GM23338 (cell line): ENCODE data around the gene IQGAP2. TPM values are rescaled to one million over a fixed set of nuclear protein-coding genes. Genes with fewer than 3 reads are reported as not detected.

Experiments used
- ATAC-seq: fragments of 200-7000 bp; cut with Tn5 transposase; 3 replicates; pipeline ENCODE4 v1.9.1; 2020
- DNase-seq: peaks from one replicate; pipeline ENCODE4 v3.0.0-alpha.2; 2015; ENCODE audit warnings: low spot score
- H2AFZ ChIP-seq: fragments of 200-600 bp; sonication (generic); 2 replicates; pipeline ENCODE4 v1.8.0; 2016; ENCODE audit warnings: antibody characterized with exemption, mild to moderate bottlenecking, moderate library complexity
- H3F3A ChIP-seq: fragments of 200-600 bp; sonication (generic); replicated peaks from 2 replicates; pipeline ENCODE4 v1.8.0; 2017; ENCODE audit warnings: antibody characterized with exemption, mixed run types, low read depth
- H3K27ac ChIP-seq: fragments of 200-600 bp; sonication (generic); 2 replicates; pipeline ENCODE4 v1.6.1; 2016; ENCODE audit warnings: low read depth
- H3K27me3 ChIP-seq: fragments of 200-600 bp; sonication (generic); 2 replicates; pipeline ENCODE4 v1.8.0; 2016; ENCODE audit warnings: mild to moderate bottlenecking, mixed run types, moderate library complexity; ENCODE audit not compliant: insufficient read depth
- H3K36me3 ChIP-seq: fragments of 200-600 bp; sonication (generic); 2 replicates; pipeline ENCODE4 v1.8.0; 2016; ENCODE audit warnings: mild to moderate bottlenecking; ENCODE audit not compliant: insufficient read depth
- H3K4me1 ChIP-seq: fragments of 200-600 bp; sonication (generic); 2 replicates; pipeline ENCODE4 v1.8.0; 2016; ENCODE audit warnings: mild to moderate bottlenecking, moderate library complexity; ENCODE audit not compliant: insufficient read depth
- H3K4me2 ChIP-seq: fragments of 200-600 bp; sonication (generic); 2 replicates; pipeline ENCODE4 v1.7.1; 2017; ENCODE audit warnings: mixed run types
- H3K4me3 ChIP-seq: fragments of 200-600 bp; sonication (generic); 2 replicates; pipeline ENCODE4 v1.6.1; 2016; ENCODE audit warnings: mixed run types
- H3K79me2 ChIP-seq: fragments of 200-600 bp; sonication (generic); replicated peaks from 2 replicates; pipeline ENCODE4 v1.8.0; 2017; ENCODE audit warnings: mild to moderate bottlenecking; ENCODE audit not compliant: insufficient read depth
- H3K9me2 ChIP-seq: fragments of 200-600 bp; sonication (generic); 2 replicates; pipeline ENCODE4 v1.8.0; 2017; ENCODE audit not compliant: insufficient read depth
- H4K20me1 ChIP-seq: fragments of 200-600 bp; sonication (generic); replicated peaks from 2 replicates; pipeline ENCODE4 v1.8.0; 2017; ENCODE audit warnings: mild to moderate bottlenecking; ENCODE audit not compliant: insufficient read depth
- H3K27ac Mint-ChIP-seq: 2 replicates; pipeline ENCODE4 v1.8.0; 2020; ENCODE audit warnings: inconsistent platforms, mild to moderate bottlenecking, moderate library complexity, mixed read lengths
- H3K27me3 Mint-ChIP-seq: 3 replicates; pipeline ENCODE4 v1.8.0; 2022; ENCODE audit warnings: low read depth, mild to moderate bottlenecking, moderate library complexity, mixed read lengths, inconsistent platforms; ENCODE audit not compliant: insufficient read depth, poor library complexity
- H3K36me3 Mint-ChIP-seq: 3 replicates; pipeline ENCODE4 v1.8.0; 2021; ENCODE audit warnings: low read depth, mild to moderate bottlenecking, inconsistent platforms, moderate library complexity, mixed read lengths
- H3K4me1 Mint-ChIP-seq: 3 replicates; pipeline ENCODE4 v1.8.0; 2020; ENCODE audit warnings: mild to moderate bottlenecking, inconsistent platforms, mixed read lengths
- H3K4me3 Mint-ChIP-seq: 3 replicates; pipeline ENCODE4 v1.8.0; 2021; ENCODE audit warnings: moderate library complexity, mild to moderate bottlenecking, inconsistent platforms, mixed read lengths
- H3K9me3 Mint-ChIP-seq: 3 replicates; pipeline ENCODE4 v1.8.0; 2020; ENCODE audit warnings: moderate library complexity, mild to moderate bottlenecking, inconsistent platforms, mixed read lengths
- CREB1 ChIP-seq: fragments of 250-450 bp; sonication (Bioruptor Pico); IDR thresholded peaks from 2 replicates; pipeline ENCODE4 v1.5.0; 2020; ENCODE audit warnings: low read depth, mild to moderate bottlenecking, moderate library complexity
- ETS1 ChIP-seq: IDR thresholded peaks from 2 replicates; pipeline ENCODE4 v1.6.1; 2016; ENCODE audit warnings: antibody characterized with exemption
- JUNB ChIP-seq: IDR thresholded peaks from one replicate; pipeline ENCODE4 v1.6.1; 2016; ENCODE audit warnings: antibody characterized with exemption; ENCODE audit not compliant: unreplicated experiment
- POLR2AphosphoS5 ChIP-seq: IDR thresholded peaks from 2 replicates; pipeline ENCODE4 v1.6.1; 2016; ENCODE audit warnings: antibody characterized with exemption, low read depth
- STAT1 ChIP-seq: IDR thresholded peaks from one replicate; pipeline ENCODE4 v1.6.1; 2016; ENCODE audit warnings: antibody characterized with exemption; ENCODE audit not compliant: unreplicated experiment
- ZNF462 ChIP-seq: fragments of 250-450 bp; sonication (Bioruptor Pico); IDR thresholded peaks from 2 replicates; pipeline ENCODE4 v1.5.0; 2020; ENCODE audit warnings: mild to moderate bottlenecking, moderate library complexity
- polyA plus RNA-seq: library from polyadenylated mRNA; unstranded; fragments of >200 nt; fragmentation: Nextera tagmentation; extraction: Ambion mirVana; gene quantifications from 2 replicates; pipeline ENCODE4 v1.2.1, GENCODE V29; 2016
- total RNA-seq: library from RNA; depleted of rRNA; stranded (reverse); fragments of >200 nt; shearing (Covaris generic); gene quantifications from 2 replicates; pipeline ENCODE4 v1.2.3, GENCODE V29; 2014

The IQGAP2 gene
- total and polyA plus RNA-seq, 2 experiments from 2014 or later = 60.0 to 86.5 TPM

- TF ChIP-seq ZNF462 (CRISPR knock-in tag) (no peak), STAT1 (no peak)
These were observed 279.3 kb downstream of the IQGAP2 start (continued) for GRCh38 chr5:76682387-76682786.

- Mint-ChIP-seq H3K36me3 (0 out of 3 replicates have a peak, but pooled peaks cover 5% of the 10 kb centered on the region), H3K9me3 (no peaks in the 10 kb centered on the region), H3K27ac (no peak overlapping the region), H3K4me3 (no peak overlapping the region), H3K4me1 (no peaks in the 10 kb centered on the region), H3K27me3 (peaks cover 2% of the 10 kb centered on the region)
- ATAC-seq = no peak
- no peak overlapping the region for H3K4me3 ChIP-seq
- no peak for DNase-seq
- H3K36me3 ChIP-seq = no peaks in the 10 kb centered on the region
- H2AFZ ChIP-seq = no peak overlapping the region
- no peak overlapping the region for H3K27ac ChIP-seq
- H3K79me2 ChIP-seq = no peaks in the 10 kb centered on the region
- no peak overlapping the region for H3K4me2 ChIP-seq
- no peaks in the 10 kb centered on the region for H4K20me1 ChIP-seq
- no peaks in the 10 kb centered on the region for H3K27me3 ChIP-seq
- H3K9me2 ChIP-seq = no peaks in the 10 kb centered on the region
- no peaks in the 10 kb centered on the region for H3K4me1 ChIP-seq
- no peaks in the 10 kb centered on the region for H3F3A ChIP-seq
- TF ChIP-seq JUNB (no peak), ETS1 (no peak), POLR2AphosphoS5 (no peak), CREB1 (CRISPR knock-in tag) (no peak)
These were observed 281.0 kb downstream of the IQGAP2 start for GRCh38 chr5:76683816-76684731.
